ENCODE results near the gene LAGE3.

Gene LAGE3

DNA sequence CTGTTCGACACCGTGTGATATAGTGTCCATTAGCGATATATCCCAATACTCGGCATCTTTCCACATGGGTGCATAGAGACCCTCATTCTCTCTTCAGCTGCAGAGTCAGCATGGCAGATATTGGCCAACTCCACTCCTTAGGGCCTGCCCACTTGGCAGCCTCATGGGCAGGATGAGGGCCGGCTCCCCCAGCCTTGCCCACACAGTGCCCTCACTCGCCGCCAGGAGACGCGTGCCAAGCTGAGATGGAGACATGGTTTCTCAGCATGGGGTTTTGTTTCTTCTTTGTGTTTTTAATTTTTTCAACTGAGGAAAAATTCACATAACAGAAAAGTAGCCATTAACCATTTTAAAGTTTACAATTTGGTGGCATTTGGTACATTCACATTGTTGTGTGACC is 26.3 kb downstream of the LAGE3 start:
- DNase-seq = no peak

DNA sequence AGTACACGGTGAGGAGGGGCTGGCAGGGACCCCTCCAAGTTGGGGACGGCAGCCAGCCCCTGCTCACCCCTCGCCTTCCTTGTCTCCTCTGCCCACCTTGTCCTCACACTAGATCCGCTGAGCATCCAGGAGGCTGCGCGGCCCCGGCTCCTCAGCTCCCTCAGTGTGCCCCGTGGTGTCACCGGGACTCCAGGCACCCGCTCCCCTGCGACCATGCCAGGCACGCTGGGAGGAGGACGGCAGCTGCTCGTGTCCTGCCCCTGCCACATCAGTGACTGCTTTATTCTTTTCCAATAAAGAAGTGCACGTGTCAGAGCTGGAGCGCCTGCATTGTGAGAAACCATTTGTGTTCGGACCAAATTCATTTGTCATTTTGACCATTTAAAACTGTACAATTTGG is 28.8 kb downstream of the LAGE3 start:
- DNase-seq = no peak

DNA sequence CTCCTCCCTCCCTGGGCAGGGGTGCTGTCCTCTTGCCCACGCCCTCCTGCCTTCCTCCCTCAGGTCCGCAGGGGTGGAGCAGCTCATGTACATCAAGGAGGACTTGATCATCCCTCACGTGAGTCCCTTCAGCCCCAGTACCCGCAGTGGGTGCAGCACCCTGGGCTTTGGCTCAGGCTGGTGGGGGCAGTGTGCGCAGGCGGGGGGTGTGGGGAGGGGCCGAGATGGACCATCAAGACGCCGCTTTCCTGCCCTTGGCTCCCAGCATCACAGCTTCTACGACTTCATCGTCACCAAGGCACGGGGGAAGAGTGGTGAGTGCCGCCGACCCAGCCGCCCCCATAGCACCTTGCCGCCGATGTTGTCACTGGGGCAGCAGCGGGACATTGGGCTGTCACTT is 29.5 kb downstream of the LAGE3 start:
- DNase-seq = no peak

DNA sequence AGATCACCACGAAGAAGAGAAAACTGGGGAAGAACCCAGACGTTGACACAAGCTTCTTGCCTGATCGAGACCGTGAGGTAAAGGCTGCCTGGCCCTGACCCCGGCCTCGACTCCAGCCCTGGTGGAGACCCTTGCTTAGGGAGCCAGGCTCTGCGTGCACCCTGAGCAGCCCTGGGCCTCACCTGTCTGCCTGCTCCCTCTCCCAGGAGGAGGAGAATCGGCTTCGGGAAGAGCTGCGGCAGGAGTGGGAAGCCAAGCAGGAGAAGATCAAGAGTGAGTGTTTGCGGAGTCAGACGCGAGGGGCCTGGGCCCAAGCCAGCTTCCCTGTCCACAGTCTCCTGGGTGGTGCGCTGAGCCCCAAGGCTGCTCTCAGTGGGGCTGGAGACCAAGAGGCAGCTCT is 30.6 kb downstream of the LAGE3 start:
- no peak for DNase-seq

GRCh38 chrX:154446430-154446829 is 32.7 kb downstream of the LAGE3 start:
- DNase-seq = no peak

- no peak for DNase-seq
Measured at GRCh38 chrX:154445776-154446175, 33.3 kb downstream of the LAGE3 start.

DNA sequence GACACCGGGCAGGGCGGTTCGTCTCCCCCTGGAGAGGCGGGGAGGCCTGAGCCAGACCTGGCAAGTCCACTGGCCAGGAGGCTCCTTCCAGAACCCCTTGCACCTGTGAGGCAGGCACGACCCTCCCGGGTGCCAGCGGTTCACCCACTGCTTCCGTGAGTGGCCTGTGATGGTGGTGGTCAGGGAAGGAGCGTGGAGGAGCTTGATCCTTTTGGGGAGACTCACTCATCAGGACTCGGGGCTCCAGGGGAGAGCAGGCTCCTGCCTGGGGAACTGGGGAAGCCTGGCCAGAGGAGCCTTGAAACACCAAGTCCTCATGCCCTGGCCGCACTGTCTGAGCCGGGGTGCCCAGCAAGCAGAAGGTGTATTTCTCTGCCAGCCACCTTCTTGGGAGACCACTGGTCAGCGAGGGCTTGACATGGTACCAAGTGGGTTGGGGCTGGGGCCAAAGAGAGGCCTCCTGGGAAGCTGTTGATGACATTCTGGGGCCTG is 34.3 kb downstream of the LAGE3 start:
- no peak for DNase-seq

DNA sequence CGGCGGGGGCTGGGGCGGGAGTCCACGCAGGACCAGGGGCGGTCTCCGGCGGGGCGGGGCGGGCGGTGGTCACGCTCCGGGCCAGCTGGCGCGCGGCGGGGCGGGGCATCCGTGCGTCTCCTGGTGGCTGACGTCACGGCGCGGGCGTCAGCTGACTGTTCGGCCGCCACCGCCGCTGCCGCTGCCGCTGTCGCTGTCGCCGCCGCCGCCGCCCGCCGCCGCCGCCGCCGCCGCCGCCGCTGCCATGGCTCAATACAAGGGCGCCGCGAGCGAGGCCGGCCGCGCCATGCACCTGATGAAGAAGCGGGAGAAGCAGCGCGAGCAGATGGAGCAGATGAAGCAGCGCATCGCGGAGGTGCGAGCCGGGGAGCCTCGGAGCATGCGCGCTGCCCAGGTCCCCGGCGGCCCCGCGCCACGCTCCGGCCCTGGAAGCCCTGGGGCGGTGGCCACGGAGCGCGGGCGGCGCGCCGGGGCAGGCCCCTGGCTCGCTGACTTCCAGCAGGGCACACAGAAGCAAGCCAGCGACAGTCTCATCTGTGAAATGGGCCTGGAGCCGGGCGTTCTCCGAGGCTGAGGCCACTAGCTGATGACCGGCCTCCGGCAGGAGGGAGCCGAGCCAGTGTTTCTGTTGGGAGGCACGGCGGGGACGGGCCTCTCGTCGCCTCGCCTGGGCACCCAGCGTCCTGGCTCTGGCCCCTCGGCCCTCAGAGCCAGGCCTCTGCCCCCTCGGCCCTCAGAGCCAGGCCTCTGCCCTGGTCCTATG is 34.9 kb downstream of the LAGE3 start, which contains the start of gene FAM50A:
Gene FAM50A (plus strand): TSS at position 150 of the 763 bp plus-strand sequence. CDS start 95 bp downstream, at position 245.
- peak; percentile 74 for DNase-seq

- no peak for DNase-seq
Measured at GRCh38 chrX:154443479-154443910, 35.6 kb downstream of the LAGE3 start.

DNA sequence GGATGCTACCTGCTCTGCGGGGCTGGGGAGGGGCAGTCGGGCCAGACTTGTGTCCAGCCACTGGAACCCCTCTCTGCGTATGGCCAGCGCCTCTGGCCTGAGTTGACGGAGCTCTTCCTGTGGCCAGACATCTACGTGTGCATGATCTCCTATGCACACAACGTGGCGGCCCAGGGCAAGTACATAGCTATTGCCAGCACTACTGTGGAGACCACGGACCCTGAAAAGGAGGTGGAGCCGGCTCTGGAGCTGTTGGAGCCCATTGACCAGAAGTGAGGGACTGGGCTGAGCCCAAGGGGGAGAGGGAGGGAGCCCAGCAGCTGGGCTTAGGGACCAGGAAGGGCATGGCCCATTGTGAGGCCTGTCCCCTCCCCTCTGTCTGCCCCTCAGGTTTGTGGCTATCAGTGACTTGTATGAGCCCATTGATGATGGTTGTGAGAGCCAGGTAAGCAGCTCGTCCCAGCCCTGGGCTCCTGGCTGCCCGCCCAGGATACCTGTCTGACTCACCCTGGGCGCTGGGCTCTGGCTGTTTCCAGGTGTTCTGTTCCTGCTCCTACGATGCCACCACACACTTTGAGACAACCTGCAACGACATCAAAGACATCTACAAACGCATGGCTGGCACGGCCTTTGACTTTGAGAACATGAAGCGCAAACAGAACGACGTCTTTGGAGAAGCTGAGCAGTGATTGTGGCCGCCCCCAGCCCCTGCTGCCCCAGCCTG is 36.9 kb downstream of the LAGE3 start:
- no peak for DNase-seq

DNA sequence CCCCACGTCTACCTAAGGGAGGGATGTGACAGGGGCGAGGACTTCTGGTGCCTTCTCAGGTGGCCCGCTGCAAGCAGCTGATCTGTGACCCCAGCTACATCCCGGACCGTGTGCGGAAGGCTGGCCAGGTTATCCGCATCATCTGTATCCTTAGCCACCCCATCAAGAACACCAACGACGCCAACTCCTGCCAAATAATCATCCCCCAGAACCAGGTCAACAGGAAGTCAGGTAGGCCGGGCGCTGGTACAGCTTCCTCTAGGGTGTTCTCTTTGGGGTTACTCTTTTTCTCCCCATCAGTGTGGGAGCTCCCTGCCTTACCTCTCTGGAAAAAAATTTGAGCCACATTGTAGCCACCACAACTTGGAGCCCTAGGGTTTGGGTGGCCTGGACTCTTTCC is 37.5 kb downstream of the LAGE3 start:
- DNase-seq = peak; percentile 21

- no peak for DNase-seq
Measured at GRCh38 chrX:154440623-154441357, 38.3 kb downstream of the LAGE3 start.

DNA sequence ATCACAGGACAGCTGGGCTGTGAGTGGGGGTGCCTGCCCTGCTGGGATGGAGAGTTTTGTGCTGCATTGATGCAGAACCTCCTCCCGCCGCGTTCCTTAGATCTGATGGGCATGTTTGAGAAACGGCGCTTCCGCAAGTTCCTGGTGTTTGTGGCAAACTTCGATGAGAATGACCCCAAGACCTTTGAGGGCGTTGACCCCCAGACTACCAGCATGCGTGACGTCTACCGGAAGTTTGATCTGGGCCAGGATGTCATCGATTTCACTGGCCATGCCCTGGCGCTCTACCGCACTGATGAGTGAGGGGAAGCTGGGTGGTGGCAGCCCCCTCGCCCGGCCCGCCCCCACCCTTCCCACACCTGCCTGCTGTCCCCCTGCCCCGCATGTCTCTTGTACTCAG is 39.2 kb downstream of the LAGE3 start:
- no peak for DNase-seq

- DNase-seq = no peak
Measured at GRCh38 chrX:154437971-154438893, 40.8 kb downstream of the LAGE3 start.

DNA sequence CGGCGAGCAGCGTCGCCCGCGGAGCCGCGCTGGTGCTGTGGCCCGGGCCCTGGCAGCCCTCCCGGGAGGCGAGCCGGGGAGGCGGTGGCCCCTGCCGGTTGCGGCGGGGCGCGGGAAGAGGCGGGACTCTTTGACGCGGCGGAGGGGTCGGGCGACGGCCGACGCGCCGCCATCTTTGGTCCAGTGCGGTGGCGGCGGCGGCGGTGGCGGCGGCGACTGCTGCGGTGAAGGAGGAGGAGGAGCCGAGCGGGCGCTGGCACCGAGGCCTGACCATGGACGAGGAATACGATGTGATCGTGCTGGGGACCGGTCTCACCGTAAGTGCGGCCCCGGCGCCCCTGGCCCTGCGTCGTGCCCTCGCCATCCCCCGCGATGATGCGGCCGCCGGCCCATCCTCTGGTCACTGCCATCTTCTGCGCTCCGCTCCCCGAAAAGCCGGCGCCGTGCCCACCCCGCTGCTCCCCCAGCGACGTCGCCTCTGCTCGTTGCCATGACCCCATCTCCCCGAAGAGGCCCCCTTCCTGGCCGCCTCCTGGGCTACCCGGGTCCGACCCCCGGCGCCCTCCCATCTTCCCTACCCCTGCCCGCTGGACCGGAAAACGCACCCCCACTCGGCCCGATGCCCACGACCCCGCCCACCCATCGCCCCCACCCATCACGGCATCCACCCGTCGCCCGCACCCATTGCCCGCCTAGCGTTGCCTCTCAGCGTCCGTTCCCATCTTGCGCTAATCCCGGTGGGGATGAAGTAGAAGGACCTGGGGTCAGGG is 41.9 kb downstream of the LAGE3 start, which contains the start of gene GDI1:
Gene GDI1 (plus strand): TSS at position 172 of the 770 bp plus-strand sequence. CDS start 101 bp downstream, at position 273.
- DNase-seq = peak; percentile 71

DNA sequence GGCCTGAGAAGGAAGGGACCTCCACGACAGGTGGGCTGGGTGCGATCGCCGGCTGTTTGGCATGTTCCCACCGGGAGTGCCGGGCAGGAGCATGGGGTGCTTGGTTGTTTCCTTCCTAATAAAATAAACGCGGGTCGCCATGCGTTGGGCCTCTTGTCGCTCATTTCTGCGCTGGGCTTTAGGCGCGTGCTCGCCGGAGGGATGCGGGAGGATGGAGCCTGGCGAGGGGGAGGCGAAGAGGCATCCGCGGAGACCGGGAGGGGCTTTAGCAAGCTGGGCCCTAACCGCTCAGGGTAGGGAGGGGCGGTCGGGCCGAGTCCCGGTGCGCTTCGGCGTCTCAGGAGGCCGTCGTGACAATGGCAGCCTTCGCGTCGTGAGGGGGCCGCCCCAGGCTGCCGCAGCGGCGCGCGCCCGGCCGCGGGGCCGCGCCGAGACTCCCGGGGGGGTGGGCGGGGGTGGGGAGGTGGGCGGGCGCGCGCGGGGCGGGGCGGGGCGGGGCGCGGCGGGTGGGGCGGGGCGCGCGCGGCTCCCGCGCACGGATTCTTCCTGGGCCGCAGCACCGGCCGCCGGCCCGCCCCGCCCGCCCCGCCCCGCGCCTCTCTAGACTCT is 42.6 kb downstream of the LAGE3 start:
- peak; percentile 74 for DNase-seq

DNA sequence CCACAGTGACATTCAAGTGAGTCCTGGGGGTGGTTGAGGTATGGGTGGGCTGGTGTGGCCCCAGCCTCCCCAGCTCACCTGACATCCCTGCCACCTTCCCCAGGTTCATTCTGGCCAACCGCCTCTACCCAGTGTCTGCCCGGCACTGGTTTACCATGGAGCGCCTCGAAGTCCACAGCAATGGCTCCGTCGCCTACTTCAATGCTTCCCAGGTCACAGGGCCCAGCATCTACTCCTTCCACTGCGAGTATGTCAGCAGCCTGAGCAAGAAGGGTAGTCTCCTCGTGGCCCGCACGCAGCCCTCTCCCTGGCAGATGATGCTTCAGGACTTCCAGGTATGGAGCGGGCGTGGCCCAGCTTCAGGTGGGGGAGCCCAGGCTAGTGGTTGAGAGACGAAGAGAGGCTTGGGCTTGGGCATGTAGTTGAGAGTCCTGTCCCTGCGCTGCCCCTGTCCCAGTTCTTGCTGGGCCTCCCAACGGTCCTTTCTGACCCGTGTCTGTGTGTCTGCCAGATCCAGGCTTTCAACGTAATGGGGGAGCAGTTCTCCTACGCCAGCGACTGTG is 43.8 kb downstream of the LAGE3 start:
- no peak for DNase-seq

- no peak for DNase-seq
Measured at GRCh38 chrX:154434394-154435168, 44.5 kb downstream of the LAGE3 start.

GRCh38 chrX:154433605-154434004 is 45.5 kb downstream of the LAGE3 start:
- no peak for DNase-seq

DNA sequence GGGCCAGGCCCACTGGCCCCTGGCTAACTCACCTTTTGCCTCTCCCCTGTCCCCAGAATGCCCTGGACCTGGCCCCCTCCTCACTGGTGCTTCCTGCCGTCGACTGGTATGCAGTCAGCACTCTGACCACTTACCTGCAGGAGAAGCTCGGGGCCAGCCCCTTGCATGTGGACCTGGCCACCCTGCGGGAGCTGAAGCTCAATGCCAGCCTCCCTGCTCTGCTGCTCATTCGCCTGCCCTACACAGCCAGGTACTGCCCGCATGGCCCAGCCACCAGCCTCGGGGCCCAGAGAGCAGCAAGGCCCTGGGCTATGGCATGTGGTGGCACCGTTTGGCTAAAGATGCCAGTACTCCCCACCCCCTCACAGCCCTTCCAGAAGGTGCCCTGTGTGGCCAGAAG is 46.9 kb downstream of the LAGE3 start:
- DNase-seq = no peak

Data from CD4-positive, alpha-beta T cell treated with Interleukin-21 for 1 hour (primary cell).